Activated CD8-positive, alpha-beta memory T cell treated with anti-CD3 and anti-CD28 coated beads, Interleukin-2, amount 50 U/mL, for 24 hours (primary cell): ENCODE results near the gene ZNF850.

Source experiments
- DNase-seq: peaks from one replicate; pipeline ENCODE4 v3.0.0-alpha.2; 2020; ENCODE audit errors: extremely low read depth

Gene ZNF850

DNA sequence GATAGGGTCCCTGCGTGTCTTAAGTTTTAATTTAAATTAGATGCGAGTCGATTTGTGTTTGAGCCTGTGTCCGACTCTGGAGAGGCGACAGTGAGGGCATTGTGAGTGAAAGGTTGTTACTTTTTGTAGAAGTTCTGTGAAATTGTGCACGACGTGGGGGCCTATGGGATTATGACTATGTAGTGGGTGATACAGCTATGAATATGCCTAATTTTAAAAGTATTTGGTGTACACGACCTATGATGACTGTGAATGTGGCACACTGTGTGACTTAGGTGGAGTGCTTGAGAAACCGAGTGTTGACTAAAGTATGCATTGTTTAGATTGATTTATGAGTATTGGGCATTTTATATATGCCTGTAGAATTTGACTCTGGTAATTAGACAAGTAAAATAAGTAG, 84.5 kb downstream of the ZNF850 start:
- no peak for DNase-seq

DNA sequence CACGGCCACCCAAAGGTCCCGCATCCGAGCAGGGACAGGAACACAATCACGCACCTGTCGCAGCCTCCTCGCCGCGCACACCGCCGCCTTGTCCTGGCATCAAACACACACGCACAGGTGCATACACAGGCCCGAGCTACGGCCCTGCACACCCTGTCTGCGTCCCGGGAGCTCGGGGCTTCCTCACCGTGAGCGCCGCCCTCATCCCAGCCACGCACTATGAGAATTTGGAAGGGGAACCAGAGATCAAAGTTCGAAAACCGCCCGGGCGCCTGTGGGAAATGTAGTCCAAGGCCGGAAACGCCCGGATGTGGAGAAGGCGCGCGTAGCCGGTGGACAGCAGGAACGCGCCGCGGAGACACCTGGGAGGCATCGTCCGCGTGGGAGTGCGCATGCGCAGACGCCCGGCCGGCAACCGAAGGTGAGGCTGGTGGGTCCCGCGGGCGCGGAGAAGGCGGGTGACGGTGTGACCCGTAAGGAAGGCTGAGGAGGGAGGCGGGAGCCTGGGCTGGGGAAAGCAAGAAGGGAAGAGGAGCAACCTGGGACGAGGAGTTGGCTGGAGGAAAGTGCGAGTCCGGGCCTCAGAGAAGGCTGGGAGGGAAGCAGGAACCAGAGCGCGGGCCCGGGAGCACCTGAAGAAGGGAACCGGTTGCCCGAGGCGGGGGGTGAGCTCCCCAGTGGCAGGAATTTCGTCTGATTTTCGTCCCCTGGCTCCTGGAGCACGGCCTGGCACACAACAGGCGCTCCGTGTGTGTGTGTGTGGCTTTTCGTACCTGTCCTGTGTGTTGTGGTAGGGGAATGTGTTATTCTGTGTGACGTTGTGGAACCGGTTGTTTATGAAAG, 85.2 kb downstream of the ZNF850 start, which contains the start of gene ZNF567:
Gene ZNF567 (plus strand): TSS at position 399 of the 843 bp plus-strand sequence. CDS start 7,256 bp downstream, outside the sequence.
- DNase-seq = peak; percentile 97

DNA sequence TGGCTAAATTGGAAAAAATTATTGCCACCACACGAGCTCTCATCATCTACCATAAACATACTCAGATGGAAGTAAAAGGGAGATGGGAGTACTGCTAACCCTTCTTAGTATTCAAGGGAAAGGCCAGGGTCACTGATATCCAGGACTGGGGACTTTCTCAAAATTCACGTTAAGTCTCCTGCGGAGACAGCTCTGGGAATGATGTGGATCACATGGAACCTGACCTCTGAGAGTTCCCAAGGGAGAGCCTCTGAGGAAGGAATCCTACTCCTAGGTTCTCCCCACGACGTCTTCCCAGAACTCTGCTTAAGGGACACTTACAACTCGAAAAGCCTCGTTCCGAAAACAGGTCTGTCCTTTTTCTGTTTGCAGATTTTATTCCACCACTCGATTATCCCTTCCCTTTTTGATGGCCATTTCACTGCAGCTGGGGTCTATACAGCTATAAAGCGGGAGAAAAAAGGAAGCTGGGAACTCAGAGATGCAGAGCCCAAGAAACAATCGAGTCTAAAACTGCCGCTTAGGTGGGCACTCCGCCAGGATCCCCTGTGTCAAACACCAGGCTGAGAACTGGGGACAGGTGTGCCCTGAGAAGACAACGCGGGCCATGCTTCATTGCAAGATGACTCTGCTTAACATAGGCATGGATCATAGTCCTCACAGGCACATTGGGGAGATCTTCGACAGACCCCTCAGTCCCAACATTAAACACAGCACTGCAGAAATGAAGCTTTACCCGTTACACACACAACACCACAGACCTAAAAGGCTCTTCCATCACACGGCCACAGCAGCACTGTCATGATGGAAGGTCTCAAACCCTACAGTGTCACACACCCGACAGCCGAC, 86.0 kb downstream of the ZNF850 start:
- no peak for DNase-seq

DNA sequence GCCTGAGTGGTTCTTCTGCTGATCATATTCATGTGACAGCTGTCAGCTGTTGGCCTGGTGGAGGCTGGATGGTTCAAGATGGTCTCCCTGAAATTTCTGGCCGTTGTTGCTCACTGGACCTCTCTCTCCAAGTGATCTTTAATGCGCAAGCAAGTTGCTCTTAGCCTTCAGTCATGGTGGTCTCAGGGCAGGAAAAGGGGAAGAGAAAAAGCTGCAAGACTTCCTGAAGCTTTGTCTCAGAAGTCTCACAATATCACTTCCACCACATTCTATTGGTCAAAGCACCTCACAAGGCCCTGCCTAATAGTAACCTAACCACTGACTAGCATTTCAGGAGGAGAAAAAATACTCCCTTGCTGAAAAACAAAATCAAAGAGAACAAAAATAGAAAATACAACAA, 86.8 kb downstream of the ZNF850 start:
- DNase-seq = no peak

DNA sequence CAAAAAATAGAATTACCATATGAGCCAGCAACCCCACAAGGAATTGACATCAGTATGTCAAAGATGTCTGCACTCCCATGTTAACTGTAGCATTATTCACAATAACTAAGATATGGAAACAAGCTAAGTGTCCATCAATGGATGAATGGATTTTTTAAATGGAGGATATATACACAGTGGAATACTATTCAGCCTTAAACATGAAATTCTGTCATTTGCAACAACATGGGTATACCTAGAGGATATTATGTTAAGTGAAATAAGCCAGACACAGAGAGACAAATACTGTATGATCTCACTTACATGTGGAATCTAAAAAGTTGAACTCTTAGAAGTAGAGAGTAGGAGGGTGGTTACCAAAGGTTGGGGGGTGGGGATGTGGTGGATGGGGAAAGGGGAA, 93.2 kb downstream of the ZNF850 start:
- DNase-seq = no peak

DNA sequence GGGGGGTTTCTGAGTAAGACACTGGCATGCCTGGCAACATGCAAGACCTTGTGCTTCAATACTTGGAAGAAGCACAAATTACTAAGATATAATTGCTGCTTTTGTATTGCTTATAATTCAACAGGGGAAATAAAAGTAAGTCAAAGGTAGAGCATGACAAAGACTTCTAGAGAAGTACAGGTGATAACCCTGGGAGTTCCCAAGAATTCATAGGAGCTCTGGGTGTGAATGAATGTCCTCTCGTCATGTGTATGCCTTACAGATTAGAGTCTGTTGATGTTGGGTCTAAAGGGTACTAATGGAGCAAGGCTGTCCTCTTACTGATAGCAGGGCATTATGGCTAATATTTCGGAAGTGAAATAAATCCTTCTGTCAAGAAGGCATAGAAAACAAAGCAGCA, 98.4 kb downstream of the ZNF850 start:
- DNase-seq = no peak

DNA sequence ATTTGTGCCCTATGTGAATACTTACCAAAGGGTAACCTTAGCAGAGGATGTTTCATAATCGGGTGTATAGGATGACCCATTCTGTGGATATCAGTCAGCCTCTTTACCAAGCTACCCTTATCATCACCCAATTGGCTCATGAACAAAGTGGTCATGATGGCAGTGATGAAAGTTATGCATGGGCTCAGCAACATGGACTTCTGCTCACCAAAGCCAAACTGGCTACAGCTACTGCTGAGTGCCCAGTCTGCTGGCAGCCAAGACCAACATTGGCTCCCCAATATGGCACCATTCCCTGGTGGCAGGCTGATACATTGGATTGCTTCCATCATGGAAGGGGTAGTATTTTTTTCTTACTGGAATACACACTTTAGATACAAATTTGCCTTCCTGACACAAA, 100.2 kb downstream of the ZNF850 start:
- DNase-seq = no peak

DNA sequence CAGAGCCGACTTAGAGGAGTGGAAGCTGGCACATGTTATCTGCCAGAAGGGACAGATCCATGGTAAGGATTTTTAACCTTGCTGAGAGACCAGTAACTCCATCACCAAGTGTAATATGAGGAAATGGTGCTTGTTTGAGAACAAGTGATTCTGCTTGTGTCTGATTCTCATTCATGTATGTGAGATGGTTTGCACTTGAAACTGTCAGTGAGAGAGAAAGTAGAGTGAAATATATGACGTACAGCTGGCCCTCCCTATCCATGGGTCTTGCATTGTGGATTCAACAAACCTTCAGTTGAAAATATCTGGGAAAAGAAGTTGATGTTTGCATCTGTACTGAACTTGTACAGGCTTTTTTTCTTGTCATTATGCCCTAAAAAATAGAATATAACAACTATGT, 104.0 kb downstream of the ZNF850 start:
- DNase-seq = no peak

DNA sequence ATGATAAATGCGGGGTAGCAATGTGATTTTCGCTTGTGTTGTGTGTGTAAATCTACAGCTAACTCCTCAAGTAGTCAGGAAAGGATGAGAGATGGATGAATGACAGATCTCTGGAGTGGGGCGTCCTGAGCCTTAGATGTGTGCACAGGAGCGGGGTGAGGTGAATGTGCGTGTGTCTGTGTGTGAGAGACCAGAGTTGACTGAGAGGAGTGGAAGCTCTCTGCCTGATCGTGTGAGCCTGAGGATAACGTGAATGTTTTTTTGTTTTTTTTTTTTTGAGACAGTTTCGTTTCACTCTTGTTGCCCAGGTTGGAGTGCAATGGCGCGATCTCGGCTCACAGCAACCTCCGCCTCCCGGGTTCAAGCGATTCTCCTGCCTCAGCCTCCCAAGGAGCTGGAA, 106.8 kb downstream of the ZNF850 start:
- no peak for DNase-seq
